Smooth muscle cell (in vitro differentiated cells): ENCODE measurements around the gene ACO2. TPM values are rescaled to one million over a fixed set of nuclear protein-coding genes. Genes with fewer than 3 reads are reported as not detected.

Experiments used
- DNase-seq: peaks from one replicate; lab custom pipeline; 2025; ENCODE audit not compliant: unreplicated experiment; lab: John Stamatoyannopoulos, UW
- H2AFZ ChIP-seq: fragments of 200-600 bp; sonication (generic); 2 replicates; pipeline ENCODE4 v1.6.0; 2016; ENCODE audit warnings: antibody characterized with exemption, low read depth, mild to moderate bottlenecking
- H3F3A ChIP-seq: fragments of 200-600 bp; sonication (generic); 2 replicates; pipeline ENCODE4 v1.6.0; 2017; ENCODE audit warnings: antibody characterized with exemption, low read depth
- H3K27ac ChIP-seq: fragments of 200-600 bp; sonication (generic); 2 replicates; pipeline ENCODE4 v1.5.1; 2016; ENCODE audit warnings: low read depth, mild to moderate bottlenecking
- H3K27me3 ChIP-seq: fragments of 200-600 bp; sonication (generic); 2 replicates; pipeline ENCODE4 v1.6.1; 2016; ENCODE audit warnings: low read depth, mild to moderate bottlenecking
- H3K36me3 ChIP-seq: fragments of 200-600 bp; sonication (generic); 2 replicates; pipeline ENCODE4 v1.5.1; 2016; ENCODE audit warnings: low read depth
- H3K4me1 ChIP-seq: fragments of 200-600 bp; sonication (generic); 2 replicates; pipeline ENCODE4 v1.5.1; 2016; ENCODE audit warnings: low read depth
- H3K4me2 ChIP-seq: fragments of 200-600 bp; sonication (generic); 2 replicates; pipeline ENCODE4 v1.6.0; 2016; ENCODE audit warnings: mild to moderate bottlenecking
- H3K4me3 ChIP-seq: fragments of 200-600 bp; sonication (generic); 2 replicates; pipeline ENCODE4 v1.5.1; 2016; ENCODE audit warnings: mild to moderate bottlenecking
- H3K79me2 ChIP-seq: fragments of 200-600 bp; sonication (generic); 2 replicates; pipeline ENCODE4 v1.6.0; 2016; ENCODE audit warnings: low read depth, mild to moderate bottlenecking
- H3K9ac ChIP-seq: fragments of 200-600 bp; sonication (generic); 2 replicates; pipeline ENCODE4 v1.6.0; 2016; ENCODE audit warnings: low read depth
- H3K9me3 ChIP-seq: fragments of 200-600 bp; sonication (generic); replicated peaks from 2 replicates; pipeline ENCODE4 v1.5.1; 2016; ENCODE audit warnings: low read depth
- H4K20me1 ChIP-seq: fragments of 200-600 bp; sonication (generic); 2 replicates; pipeline ENCODE4 v1.6.0; 2016; ENCODE audit warnings: low read depth
- WGBS: methylation state at CpG from one replicate; pipeline ENCODE4 v1.1.7; 2016; ENCODE audit warnings: low lambda C conversion rate; 5-methylcytosine and 5-hydroxymethylcytosine counted together
- polyA plus RNA-seq: library from polyadenylated mRNA; unstranded; fragments of >200 nt; fragmentation: Nextera tagmentation; extraction: Ambion mirVana; gene quantifications from 2 replicates; pipeline ENCODE4 v1.2.1, GENCODE V29; 2016
- total RNA-seq: library from RNA; depleted of rRNA; stranded (reverse); fragments of >200 nt; gene quantifications from 2 replicates; pipeline ENCODE4 v1.2.3, GENCODE V29; 2014
- TF ChIP-seq, protein P1 (sequence below): fragments of 200-600 bp; sonication (generic); IDR thresholded peaks from 2 replicates; pipeline ENCODE4 v1.5.1; 2017; ENCODE audit warnings: borderline replicate concordance, mild to moderate bottlenecking, antibody characterized with exemption; ENCODE audit not compliant: insufficient read depth, poor library complexity, severe bottlenecking

ACO2 gene
- total and polyA plus RNA-seq, 2 experiments from 2014 or later: 33.0 to 72.1 TPM

DNA sequence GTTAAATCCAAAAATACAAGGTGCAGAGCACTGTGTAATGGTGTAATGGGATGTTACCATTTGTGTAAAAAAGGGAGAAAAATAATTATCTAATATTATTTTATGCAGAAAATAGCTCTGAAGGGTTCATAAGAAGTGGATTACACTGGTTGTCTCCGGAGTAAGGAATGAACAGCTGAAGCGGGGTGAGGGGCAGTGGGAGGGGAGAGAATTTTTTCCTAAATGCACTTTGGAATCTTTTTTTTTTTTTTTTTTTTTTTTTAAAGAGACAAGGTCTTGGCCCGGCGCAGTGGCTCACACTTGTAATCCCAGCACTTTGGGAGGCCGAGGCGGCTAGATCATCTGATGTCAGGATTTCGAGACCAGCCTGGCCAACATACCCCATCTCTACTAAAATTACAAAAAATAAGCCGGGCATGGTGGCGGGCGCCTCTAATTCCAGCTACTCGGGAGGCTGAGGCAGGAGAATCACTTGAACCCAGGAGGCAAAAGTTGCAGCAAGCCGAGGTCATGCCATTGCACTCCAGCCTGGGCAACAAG, 82.1 kb downstream of the ACO2 start:
- no peaks in the 10 kb centered on the region for H4K20me1 ChIP-seq
- TF ChIP-seq, protein P1, sequence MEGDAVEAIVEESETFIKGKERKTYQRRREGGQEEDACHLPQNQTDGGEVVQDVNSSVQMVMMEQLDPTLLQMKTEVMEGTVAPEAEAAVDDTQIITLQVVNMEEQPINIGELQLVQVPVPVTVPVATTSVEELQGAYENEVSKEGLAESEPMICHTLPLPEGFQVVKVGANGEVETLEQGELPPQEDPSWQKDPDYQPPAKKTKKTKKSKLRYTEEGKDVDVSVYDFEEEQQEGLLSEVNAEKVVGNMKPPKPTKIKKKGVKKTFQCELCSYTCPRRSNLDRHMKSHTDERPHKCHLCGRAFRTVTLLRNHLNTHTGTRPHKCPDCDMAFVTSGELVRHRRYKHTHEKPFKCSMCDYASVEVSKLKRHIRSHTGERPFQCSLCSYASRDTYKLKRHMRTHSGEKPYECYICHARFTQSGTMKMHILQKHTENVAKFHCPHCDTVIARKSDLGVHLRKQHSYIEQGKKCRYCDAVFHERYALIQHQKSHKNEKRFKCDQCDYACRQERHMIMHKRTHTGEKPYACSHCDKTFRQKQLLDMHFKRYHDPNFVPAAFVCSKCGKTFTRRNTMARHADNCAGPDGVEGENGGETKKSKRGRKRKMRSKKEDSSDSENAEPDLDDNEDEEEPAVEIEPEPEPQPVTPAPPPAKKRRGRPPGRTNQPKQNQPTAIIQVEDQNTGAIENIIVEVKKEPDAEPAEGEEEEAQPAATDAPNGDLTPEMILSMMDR: no peak
- H3K9me3 ChIP-seq: no peaks in the 10 kb centered on the region
- H3K9ac ChIP-seq: no peak overlapping the region
- no peak overlapping the region for H3K4me2 ChIP-seq
- no peaks in the 10 kb centered on the region for H3K36me3 ChIP-seq
- no peak overlapping the region for H3K4me3 ChIP-seq
- no peak overlapping the region for H2AFZ ChIP-seq
- H3K4me1 ChIP-seq: no peaks in the 10 kb centered on the region
- H3F3A ChIP-seq: no peaks in the 10 kb centered on the region
- whole genome bisulfite sequencing: 92% methylated on average over 12 of the region's 12 CpGs
- no peak overlapping the region for H3K27ac ChIP-seq
- no peak for DNase-seq
- H3K27me3 ChIP-seq: no peaks in the 10 kb centered on the region
- no peaks in the 10 kb centered on the region for H3K79me2 ChIP-seq

DNA sequence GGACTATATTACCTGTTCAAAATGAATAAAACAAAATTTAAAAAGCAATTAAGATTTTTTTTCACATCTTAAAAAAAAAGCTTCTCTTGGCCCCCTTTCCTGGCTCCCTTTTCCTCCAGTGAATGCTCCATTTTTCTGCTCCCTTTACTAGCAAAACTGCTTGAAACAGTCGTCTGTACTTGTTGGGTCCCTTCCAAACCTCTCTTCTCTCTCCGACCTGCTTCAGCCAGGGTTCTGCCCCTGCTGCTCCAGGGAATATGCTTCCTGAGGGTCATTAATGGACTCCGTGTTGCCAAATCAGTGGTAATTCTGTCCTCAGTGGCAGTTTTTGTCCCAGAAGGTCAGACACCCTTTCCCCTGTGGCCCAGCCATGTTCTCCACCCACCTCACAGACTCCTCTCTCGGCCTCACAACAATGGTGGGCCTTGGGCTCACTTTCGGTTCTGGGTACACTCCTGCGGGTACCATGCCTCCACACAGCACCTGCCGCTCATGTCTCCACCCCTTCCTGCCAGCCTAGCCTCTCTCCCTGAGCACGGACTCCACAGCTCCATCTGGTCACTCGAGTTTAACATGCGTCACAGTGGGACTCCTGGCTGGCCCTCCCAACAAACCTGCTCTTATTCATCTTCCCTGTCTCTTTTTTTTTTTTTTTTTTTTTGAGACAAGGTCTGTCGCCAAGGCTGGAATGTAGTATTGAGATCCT, 83.1 kb downstream of the ACO2 start:
- H3K36me3 ChIP-seq: no peaks in the 10 kb centered on the region
- H3K9me3 ChIP-seq: no peaks in the 10 kb centered on the region
- DNase-seq: no peak
- H3F3A ChIP-seq: peaks cover 3% of the 10 kb centered on the region
- 85% methylated on average over 11 of the region's 11 CpGs for WGBS
- TF ChIP-seq, protein P1: no peak
- H3K79me2 ChIP-seq: no peaks in the 10 kb centered on the region
- H2AFZ ChIP-seq: no peak overlapping the region
- H4K20me1 ChIP-seq: no peaks in the 10 kb centered on the region
- no peak overlapping the region for H3K27ac ChIP-seq
- no peak overlapping the region for H3K4me3 ChIP-seq
- H3K4me1 ChIP-seq: peaks cover 2% of the 10 kb centered on the region
- H3K27me3 ChIP-seq: no peaks in the 10 kb centered on the region
- H3K9ac ChIP-seq: no peak overlapping the region
- H3K4me2 ChIP-seq: no peak overlapping the region

DNA sequence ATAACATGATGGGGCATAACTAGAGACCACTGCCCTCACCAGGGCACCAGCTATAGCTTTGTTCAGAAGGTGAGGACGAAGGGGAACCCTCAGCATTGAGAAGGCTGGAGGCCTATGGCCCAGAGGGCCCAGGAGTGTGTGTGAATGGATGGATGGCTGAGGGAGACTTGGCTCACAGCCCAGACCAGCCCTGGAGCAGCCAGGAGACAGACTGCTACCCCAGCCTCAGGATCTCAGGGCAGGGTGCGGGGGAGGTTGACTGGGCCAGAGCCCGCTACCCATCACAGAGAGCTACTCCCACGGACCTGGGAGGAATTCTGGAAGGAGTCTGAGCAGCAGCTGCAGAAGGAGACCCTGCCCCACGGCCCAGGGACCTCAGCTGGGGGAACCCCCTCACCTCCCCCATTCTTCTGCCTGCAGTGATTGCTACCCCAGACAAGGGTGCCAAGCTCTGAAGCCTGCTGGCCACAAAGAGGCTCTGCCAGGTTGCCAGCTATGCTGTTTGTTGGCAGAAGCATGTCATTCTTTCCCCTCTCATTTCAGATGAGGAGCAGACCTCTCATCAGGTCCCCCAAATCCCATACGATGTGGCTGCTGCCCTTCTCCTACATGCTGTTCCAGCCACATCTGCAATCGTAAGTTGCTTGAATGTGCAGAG, 86.5 kb downstream of the ACO2 start:
- Histone ChIP-seq H3K36me3 (no peaks in the 10 kb centered on the region), H3K27me3 (no peaks in the 10 kb centered on the region), H3K27ac (no peak overlapping the region), H3K79me2 (no peaks in the 10 kb centered on the region), H3K4me3 (no peak overlapping the region), H3K9ac (no peak overlapping the region), H2AFZ (no peak overlapping the region), H4K20me1 (no peaks in the 10 kb centered on the region), H3K4me1 (peaks cover 11% of the 10 kb centered on the region), H3F3A (peaks cover 3% of the 10 kb centered on the region), H3K4me2 (no peak overlapping the region), H3K9me3 (no peaks in the 10 kb centered on the region)
- TF ChIP-seq, protein P1: no peak
- WGBS: 66% methylated on average over 6 of the region's 7 CpGs
- no peak for DNase-seq
